HG02798 (cell line): ENCODE measurements around the gene SLC2A5.

ENCODE experiments used
- ATAC-seq: cut with Tn5 transposase; IDR thresholded peaks from one replicate; pipeline ENCODE4 v1.9.1; 2021; ENCODE audit warnings: mild to moderate bottlenecking; ENCODE audit not compliant: unreplicated experiment, poor library complexity

Gene SLC2A5

DNA sequence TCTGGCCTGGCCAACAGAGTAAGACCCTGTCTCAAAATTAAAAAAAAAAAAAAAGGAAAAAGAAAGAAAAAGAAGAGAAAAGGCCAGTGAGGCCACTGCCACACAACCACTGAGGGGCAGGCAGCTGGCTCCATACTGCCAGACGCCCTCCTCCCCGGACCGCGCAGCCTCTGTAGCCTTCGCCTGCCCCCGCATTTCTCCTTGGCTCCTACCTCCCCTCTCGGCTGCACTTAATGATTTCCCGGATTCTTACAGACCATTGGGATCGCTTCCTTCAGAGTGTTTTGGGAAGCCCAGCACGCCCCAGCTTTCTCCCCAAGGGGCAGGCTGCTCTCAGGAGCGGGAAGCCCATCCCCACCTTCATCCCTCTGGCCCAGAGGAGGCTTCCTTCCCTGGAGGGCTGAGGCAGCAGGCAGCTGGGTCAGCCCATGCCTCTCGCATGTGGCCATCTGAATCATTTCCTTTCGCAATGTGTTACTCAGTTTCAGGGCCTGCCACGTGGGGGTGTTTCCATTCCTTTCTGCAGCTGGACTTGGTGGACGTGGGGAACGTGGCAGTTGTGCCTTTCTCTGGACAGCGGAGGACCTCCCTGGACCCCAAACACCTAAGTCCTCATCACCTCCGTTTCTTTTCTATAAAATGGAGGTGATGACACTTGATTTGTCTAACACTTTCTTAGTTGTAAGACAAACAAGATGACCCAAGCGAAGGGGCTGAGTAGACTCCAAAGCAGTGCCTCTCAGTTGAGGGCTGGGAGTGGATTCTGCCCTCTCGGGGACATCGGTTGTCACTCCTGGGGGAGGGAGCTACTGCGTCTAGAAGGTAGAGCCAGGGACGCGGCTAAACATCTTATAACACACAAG, 2.3 kb downstream of the SLC2A5 start:
- ATAC-seq, result no peak

DNA sequence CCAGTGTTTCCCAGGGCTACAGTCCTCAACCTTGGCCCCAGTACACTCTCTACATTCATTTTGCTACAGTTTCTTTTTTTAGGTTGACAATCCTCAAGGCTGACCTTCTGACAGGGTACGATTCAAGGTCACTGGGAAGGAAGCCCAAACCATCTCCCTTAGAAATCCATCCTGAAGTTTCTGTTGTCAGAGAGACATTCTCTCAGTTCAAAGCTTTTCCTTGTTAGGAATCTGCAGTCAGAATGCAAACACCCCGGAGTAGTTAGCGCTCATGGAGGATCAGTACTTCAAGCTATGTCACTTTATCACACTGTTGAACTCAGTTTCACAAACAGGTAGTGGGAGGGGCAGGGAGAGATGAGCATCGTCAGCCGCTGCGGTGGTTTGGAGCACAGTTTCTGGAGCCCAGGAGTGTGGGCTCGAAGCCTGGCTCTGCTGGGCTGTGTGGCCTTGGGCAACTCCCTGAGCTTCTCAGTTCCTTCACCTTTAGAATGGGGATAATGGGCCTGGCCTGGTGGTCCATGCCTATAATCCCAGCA, 4.2 kb downstream of the SLC2A5 start:
- no peak for ATAC-seq

- ATAC-seq, result no peak
Measured at GRCh38 chr1:9062846-9063245, 6.6 kb downstream of the SLC2A5 start.

DNA sequence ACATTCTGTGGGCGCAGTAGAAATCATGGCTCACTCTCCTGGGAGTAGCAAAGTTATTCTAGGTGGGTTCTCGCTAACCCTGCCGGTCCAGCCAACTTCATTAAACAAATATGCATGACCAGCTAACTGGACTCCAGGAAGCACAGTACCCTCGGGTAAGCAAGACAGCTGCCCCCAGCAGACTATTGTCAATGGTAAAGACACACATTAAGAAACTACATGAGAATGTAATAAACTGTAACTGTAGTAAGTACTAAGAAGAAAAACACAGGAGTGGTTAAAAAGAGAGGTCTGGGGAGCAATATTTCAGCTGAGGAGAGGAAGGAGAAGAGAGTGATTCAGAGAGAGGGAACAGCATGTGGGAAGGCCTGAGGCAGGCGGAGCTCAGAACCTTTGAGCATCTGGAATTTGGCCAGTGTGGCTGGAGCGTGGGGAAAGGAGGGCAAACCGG, 7.4 kb downstream of the SLC2A5 start:
- ATAC-seq, result no peak

GRCh38 chr1:9061252-9061960, 8.0 kb downstream of the SLC2A5 start:
- ATAC-seq, result no peak

DNA sequence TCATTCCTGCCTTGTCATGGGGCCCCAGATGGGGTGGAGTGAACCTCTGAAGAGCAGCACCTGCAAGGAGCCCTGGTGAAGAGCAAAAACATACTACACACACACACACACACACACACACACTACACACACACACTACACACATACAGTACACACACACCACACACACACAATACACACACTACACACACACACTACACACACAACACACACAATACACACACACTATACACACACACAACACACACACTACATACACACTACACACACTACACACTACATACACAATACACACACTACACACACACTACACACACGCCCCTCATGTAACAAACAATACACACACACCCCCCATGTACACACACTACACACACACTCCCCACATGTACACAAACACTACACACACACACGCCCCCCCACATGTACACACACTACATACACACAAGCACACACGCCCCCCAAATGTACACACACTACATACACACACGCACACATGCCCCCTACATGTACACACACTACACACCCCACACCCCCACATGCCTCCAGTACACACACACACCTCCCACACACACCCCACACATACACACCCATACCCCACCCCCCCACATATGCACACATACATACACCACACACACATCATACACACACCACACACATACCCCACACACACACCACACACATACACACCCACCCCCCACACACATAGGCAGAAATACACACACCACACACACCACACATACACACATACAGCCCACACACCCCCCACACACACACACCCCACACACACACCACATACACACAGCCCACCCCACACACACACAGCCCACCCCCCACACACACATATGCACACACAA, 9.3 kb downstream of the SLC2A5 start:
- ATAC-seq, result no peak

DNA sequence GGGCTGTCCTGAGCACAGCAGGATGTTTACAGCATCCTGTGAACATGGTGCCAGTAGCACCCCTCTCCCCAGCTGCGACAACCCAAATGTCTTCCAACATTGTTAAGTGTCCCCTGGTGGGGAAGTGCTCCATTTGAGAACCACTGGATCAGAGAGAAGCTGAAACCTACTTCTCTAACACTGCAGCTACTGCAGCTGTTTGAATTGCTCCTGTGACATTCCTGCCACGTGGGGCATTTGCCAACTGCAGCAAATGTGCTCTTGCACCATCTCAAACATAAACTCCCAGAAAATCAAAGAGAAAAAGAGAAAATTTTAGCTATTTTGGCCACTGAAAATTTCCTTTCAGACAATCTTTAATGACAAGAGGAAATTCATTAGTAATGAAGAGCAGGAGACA, 11.0 kb downstream of the SLC2A5 start:
- ATAC-seq, result no peak

- no peak for ATAC-seq
Measured at GRCh38 chr1:9057851-9058250, 11.6 kb downstream of the SLC2A5 start.

DNA sequence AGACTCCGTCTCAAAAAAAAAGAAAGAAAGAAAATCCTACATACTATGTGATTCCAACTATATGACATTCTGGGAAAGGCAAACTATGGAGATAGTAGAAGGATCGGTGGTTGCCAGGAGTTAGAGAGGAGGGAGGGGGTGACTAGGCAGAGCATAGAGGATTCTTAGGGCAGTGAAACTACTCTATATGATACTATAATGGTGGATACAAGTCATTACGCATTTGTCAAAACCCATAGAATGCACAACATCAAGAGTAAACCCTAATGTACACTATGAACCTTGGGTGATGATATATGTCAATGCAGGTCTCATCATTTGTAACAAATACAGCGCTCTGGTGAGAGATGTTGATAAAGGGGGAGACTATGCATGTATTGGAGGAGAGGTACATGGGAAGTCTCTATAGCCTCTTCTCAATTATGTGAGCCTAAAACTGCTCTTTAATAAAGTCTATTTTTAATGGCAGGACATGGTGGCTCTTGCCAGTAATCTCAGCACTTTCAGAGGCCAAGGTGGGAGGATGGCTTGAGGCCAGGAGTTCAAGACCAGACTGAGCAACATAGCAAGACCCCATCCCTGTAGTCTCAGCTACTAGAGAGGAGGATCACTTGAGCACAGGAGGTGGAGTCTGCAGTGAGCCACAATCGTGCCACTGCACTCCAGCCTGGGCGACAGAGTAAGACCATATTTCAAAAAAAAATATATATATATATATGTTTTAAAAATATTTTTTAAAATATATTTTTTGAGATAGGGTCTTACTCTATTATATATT, 17.0 kb downstream of the SLC2A5 start:
- no peak for ATAC-seq

DNA sequence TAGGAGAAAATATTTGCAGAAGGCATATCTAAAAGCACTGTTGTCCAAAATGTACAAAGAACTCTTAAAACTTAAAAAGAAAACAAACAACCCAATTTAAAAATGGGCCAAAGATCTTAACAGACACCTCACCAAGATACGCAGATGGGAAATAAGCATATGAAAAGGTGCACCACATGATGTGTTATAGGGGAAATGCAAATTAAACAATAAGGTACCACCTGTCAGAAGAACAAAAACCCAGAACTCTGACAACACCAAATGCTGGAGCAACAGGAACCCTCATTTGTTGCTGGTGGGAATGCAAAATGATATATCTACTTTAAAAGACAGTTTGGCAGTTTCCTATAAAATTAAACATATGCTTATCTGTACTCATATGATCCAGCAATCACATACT, 18.1 kb downstream of the SLC2A5 start:
- no peak for ATAC-seq

DNA sequence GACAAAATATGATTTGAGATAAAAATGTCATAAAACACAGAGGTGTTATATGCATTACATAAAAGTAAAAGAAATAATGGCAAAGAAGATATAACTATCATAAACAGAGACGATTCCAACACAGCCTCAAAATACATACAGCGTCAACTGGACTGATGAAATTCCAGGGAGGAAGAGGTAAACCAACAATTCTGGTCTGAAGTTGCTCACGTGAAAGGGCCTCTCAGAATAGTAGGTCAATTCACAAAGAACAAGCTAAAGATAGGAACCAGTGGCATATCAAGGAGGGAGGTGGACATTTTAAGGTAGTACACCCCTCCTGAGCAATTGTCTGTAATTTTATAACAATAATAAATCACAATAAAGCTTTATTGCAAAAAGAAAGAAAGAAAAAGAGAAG, 18.6 kb downstream of the SLC2A5 start:
- ATAC-seq, result no peak

DNA sequence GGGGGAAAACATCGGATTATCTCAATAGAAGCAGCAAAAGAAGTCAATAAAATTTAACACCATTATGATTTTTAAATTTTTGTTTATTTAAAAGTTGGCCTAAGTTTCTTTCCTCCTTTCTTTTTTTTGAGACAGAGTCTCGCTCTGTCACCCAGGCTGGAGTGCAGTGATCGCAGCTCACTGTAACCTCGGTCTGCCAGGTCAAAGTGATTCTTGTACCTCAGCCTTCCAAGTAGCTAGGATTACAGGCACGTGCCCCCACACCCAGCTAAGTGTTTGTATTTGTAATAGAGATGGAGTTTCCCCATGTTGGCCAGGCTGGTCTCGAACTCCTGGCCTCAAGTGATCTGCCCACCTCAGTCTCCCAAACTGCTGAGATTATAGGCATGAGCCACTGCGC, 20.9 kb downstream of the SLC2A5 start:
- ATAC-seq, result no peak

- ATAC-seq, result no peak
Measured at GRCh38 chr1:9047019-9047418, 22.4 kb downstream of the SLC2A5 start.

DNA sequence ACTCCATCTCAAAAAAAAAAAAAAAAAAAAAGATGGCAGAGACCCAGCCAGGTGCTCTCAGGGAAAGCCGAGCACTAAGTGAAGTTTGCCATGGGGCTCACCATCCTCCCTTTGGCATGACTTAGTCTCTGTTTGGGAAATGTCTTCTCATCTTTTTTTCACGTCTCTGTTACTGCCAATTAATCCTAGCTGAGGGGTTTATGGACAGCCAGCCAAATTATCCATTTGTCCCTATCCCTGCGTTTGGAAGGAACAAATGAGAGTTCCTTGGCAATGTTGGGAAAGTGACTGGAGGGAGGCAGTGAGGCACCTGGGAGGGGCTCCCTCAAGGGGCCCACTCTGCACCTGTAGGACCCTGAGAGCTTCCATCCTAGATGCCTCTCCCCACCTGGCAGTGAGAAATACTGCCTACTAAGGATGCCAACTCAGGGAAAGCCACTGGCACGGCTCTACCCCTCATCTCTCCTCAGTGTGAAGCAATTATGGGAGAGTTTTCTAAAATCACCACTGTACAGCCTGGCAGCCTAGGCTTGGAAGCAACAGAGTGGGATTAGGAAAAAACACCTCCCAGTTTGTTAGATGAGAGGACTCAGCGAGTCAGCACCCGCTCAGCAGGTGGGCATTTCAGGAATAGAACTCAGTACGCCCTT, 23.4 kb downstream of the SLC2A5 start:
- no peak for ATAC-seq

DNA sequence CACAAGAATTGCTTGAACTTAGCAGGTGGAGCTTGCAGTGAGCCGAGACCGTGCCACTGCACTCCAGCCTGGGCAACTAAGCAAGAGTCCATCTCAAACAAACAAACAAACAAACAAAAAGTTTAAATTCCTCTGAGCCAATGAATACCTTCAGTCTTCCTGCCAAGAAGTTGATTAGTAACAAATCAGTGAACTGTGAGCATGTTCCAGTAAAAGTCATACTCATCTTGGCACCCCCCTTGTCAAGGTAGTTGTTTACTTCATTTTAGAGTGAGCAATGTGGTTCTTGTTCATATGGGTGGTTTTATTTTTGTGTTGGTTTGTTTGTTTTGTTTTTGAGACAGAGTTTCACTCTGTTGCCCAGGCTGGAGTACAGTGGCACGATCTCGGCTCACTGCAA, 25.2 kb downstream of the SLC2A5 start:
- no peak for ATAC-seq

- ATAC-seq, result no peak
Measured at GRCh38 chr1:9042272-9042671, 27.2 kb downstream of the SLC2A5 start.

GRCh38 chr1:9041116-9041779, 28.2 kb downstream of the SLC2A5 start:
- no peak for ATAC-seq

DNA sequence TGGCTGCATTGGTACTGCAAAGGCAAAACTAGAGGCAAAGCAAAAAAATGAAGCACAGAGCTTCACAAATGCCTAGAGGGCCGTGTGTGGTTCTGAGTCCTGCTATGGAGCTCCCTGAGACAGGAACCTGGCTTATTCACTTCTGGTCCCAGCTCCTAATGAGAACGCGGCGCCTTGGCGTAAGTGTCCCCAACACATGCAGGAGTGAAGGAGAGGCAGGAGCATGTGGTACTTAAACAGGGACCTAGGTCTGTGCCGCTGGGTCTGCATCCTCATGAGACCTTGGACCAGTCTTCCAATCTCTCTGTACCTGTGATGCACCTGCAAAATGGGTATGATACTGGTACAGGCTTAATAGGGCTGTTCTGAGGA, 28.8 kb downstream of the SLC2A5 start:
- no peak for ATAC-seq
